H1 (cell line): ENCODE measurements around the gene GALNTL6. TPM values are rescaled to one million over a fixed set of nuclear protein-coding genes. Genes with fewer than 3 reads are reported as not detected.

ENCODE experiments used
- CTCF ChIA-PET: fragments of 300-600 bp; sonication (Branson Sonifier 250); formaldehyde crosslinking; loops from one replicate; lab custom pipeline; 2021; ENCODE audit not compliant: partially characterized antibody; lab: Charles Lee
- POLR2A ChIA-PET: fragments of 300-600 bp; sonication (Branson Sonifier 250); formaldehyde crosslinking; loops from one replicate; lab custom pipeline; 2021; ENCODE audit warnings: inconsistent platforms; ENCODE audit not compliant: partially characterized antibody; lab: Charles Lee
- DNase-seq, 2 experiments: peaks; one replicate each; pipeline versions ENCODE4 v3.0.0 to v3.0.0-alpha.2; 2010 to 2022; ENCODE audit warnings: low spot score in 2 of 2, low read depth in 1 of 2, mixed read lengths in 1 of 2
- FAIRE-seq: peaks from 2 replicates; lab custom pipeline; 2011; peaks lifted over from hg19 to GRCh38; lab: Jason Lieb, UNC
- H2AFZ ChIP-seq: 2 replicates; pipeline ENCODE4 v1.8.1; 2012; ENCODE audit warnings: low read length, inconsistent platforms
- H2AK5ac ChIP-seq: 2 replicates; pipeline ENCODE4 v1.6.1; 2013; ENCODE audit warnings: low read depth, low read length
- H2BK120ac ChIP-seq: replicated peaks from 2 replicates; pipeline ENCODE3; 2013; ENCODE audit warnings: low read depth, low read length, inconsistent platforms
- H2BK12ac ChIP-seq: 2 replicates; pipeline ENCODE4 v1.6.1; 2013; ENCODE audit warnings: low read depth, low read length
- H2BK15ac ChIP-seq: 2 replicates; pipeline ENCODE4 v1.6.1; 2013; ENCODE audit warnings: low read length
- H2BK20ac ChIP-seq: 2 replicates; pipeline ENCODE4 v1.6.1; 2013; ENCODE audit warnings: low read length
- H2BK5ac ChIP-seq: 2 replicates; pipeline ENCODE4 v1.6.1; 2013; ENCODE audit warnings: low read depth, low read length
- H3K14ac ChIP-seq: 2 replicates; pipeline ENCODE4 v1.6.1; 2013; ENCODE audit warnings: inconsistent platforms; ENCODE audit not compliant: insufficient read length
- H3K18ac ChIP-seq: 2 replicates; pipeline ENCODE4 v1.6.1; 2013; ENCODE audit warnings: low read length; ENCODE audit errors: extremely low read depth
- H3K23ac ChIP-seq: 2 replicates; pipeline ENCODE4 v1.6.1; 2013; ENCODE audit warnings: inconsistent platforms; ENCODE audit not compliant: insufficient read length
- H3K23me2 ChIP-seq: 2 replicates; pipeline ENCODE4 v1.6.1; 2013; ENCODE audit warnings: low read depth, low read length
- H3K27ac ChIP-seq: 2 replicates; pipeline ENCODE4 v1.6.1; 2011; ENCODE audit warnings: low read depth, low read length, inconsistent platforms
- H3K27me3 ChIP-seq, 4 experiments: replicated peaks in 1 of 4; 1 replicate in 1 of 4; 2 replicates in 3 of 4; pipeline versions ENCODE4 v1.6.1 to v1.8.1; 2011 to 2013; ENCODE audit warnings: low read length in 3 of 4, mild to moderate bottlenecking in 3 of 4, inconsistent platforms in 2 of 4, mixed read lengths in 2 of 4, moderate library complexity in 1 of 4; ENCODE audit not compliant: control insufficient read depth in 3 of 4, insufficient read depth in 3 of 4; ENCODE audit errors: extremely low read depth in 1 of 4
- H3K36me3 ChIP-seq, 4 experiments: 2 replicates each; pipeline versions ENCODE4 v1.6.1 to v1.8.1; 2011 to 2013; ENCODE audit warnings: mild to moderate bottlenecking in 4 of 4, low read length in 3 of 4, moderate library complexity in 2 of 4, control low read depth in 1 of 4, inconsistent platforms in 1 of 4; ENCODE audit not compliant: insufficient read depth in 4 of 4, control insufficient read depth in 2 of 4
- H3K4ac ChIP-seq: replicated peaks from 2 replicates; pipeline ENCODE3; 2013; ENCODE audit warnings: low read length, low read depth, mixed read lengths, inconsistent platforms; ENCODE audit not compliant: insufficient read length
- H3K4me1 ChIP-seq, 4 experiments: replicated peaks in 1 of 4; 1 replicate in 1 of 4; 2 replicates in 3 of 4; pipeline versions ENCODE4 v1.6.1 to v1.8.1; 2011 to 2013; ENCODE audit warnings: low read length in 3 of 4, inconsistent platforms in 2 of 4, mixed read lengths in 1 of 4; ENCODE audit not compliant: insufficient read depth in 4 of 4, control insufficient read depth in 3 of 4
- H3K4me2 ChIP-seq, 2 experiments: 2 replicates each; pipeline versions ENCODE4 v1.6.1 to v1.8.1; 2011 to 2013; ENCODE audit warnings: low read depth in 2 of 2, low read length in 2 of 2, control low read depth in 1 of 2, inconsistent platforms in 1 of 2, mild to moderate bottlenecking in 1 of 2; ENCODE audit not compliant: insufficient read depth in 1 of 2
- H3K4me3 ChIP-seq, 4 experiments: fragments of 200-600, 300-600 bp in 1 of 4; sonication (generic), shearing (Covaris generic), sonication (Bioruptor Twin) in 1 of 4; 2 replicates each; pipeline versions ENCODE4 v1.5.1 to v1.8.1; 2011 to 2016; ENCODE audit warnings: low read length in 4 of 4, low read depth in 3 of 4, control low read depth in 2 of 4, inconsistent platforms in 2 of 4, mild to moderate bottlenecking in 2 of 4, mixed read lengths in 1 of 4, moderate library complexity in 1 of 4; ENCODE audit not compliant: insufficient read depth in 2 of 4; ENCODE audit errors: extremely low read depth in 1 of 4
- H3K56ac ChIP-seq: replicated peaks from 2 replicates; pipeline ENCODE3; 2013; ENCODE audit warnings: low read depth, mild to moderate bottlenecking, mixed read lengths, low read length, inconsistent platforms; ENCODE audit not compliant: insufficient read length
- H3K79me1 ChIP-seq: 2 replicates; pipeline ENCODE4 v1.6.1; 2013; ENCODE audit warnings: low read depth, low read length, control low read depth
- H3K79me2 ChIP-seq, 2 experiments: 2 replicates each; pipeline versions ENCODE4 v1.6.1 to v1.8.1; 2012 to 2013; ENCODE audit warnings: low read length in 2 of 2, mild to moderate bottlenecking in 2 of 2, inconsistent platforms in 1 of 2; ENCODE audit not compliant: insufficient read depth in 2 of 2, control insufficient read depth in 1 of 2
- H3K9ac ChIP-seq, 4 experiments: replicated peaks in 1 of 4; 1 replicate in 1 of 4; 2 replicates in 3 of 4; pipeline versions ENCODE4 v1.6.1 to v1.8.1; 2011 to 2013; ENCODE audit warnings: low read depth in 3 of 4, low read length in 3 of 4, control low read depth in 2 of 4, mild to moderate bottlenecking in 2 of 4, moderate library complexity in 2 of 4, inconsistent platforms in 1 of 4; ENCODE audit errors: extremely low read depth in 1 of 4
- H3K9me3 ChIP-seq, 2 experiments: 2 replicates each; pipeline versions ENCODE4 v1.6.1 to v1.8.1; 2012 to 2013; ENCODE audit warnings: mild to moderate bottlenecking in 2 of 2, moderate library complexity in 2 of 2, control low read depth in 1 of 2, inconsistent platforms in 1 of 2, low read depth in 1 of 2, low read length in 1 of 2, mixed read lengths in 1 of 2; ENCODE audit not compliant: insufficient read depth in 2 of 2
- H4K20me1 ChIP-seq, 2 experiments: replicated peaks in 1 of 2; 2 replicates each; pipeline versions ENCODE3 to v1.8.1; 2011 to 2013; ENCODE audit warnings: inconsistent platforms in 2 of 2, low read length in 2 of 2, mild to moderate bottlenecking in 1 of 2; ENCODE audit not compliant: insufficient read depth in 2 of 2, control insufficient read depth in 1 of 2
- H4K5ac ChIP-seq: 2 replicates; pipeline ENCODE4 v1.6.1; 2013; ENCODE audit warnings: low read length, low read depth, mixed read lengths, inconsistent platforms; ENCODE audit not compliant: insufficient read length
- H4K8ac ChIP-seq: 2 replicates; pipeline ENCODE4 v1.8.0; 2013; ENCODE audit warnings: mild to moderate bottlenecking, moderate library complexity, low read length, inconsistent platforms; ENCODE audit not compliant: insufficient read depth; ENCODE audit errors: extremely low read depth
- H4K91ac ChIP-seq: replicated peaks from 2 replicates; pipeline ENCODE3; 2013; ENCODE audit warnings: low read length, mixed read lengths, inconsistent platforms; ENCODE audit not compliant: insufficient read length
- BACH1 ChIP-seq: IDR thresholded peaks from 2 replicates; pipeline ENCODE4 v1.6.1; 2012; ENCODE audit warnings: low read length, improper control_type of control experiment
- EGR1 ChIP-seq: IDR thresholded peaks from 2 replicates; pipeline ENCODE4 v1.6.1; 2011; ENCODE audit warnings: low read depth, low read length, borderline replicate concordance
- JUN ChIP-seq: IDR thresholded peaks from 2 replicates; pipeline ENCODE4 v1.6.1; 2011; ENCODE audit warnings: low read depth, mild to moderate bottlenecking, improper control_type of control experiment, low read length
- PHF8 ChIP-seq: fragments of 200-600 bp; sonication (generic); conservative IDR thresholded peaks from 2 replicates; pipeline ENCODE4 v1.7.1; 2012; ENCODE audit warnings: low read depth, mild to moderate bottlenecking, inconsistent platforms, low read length, moderate library complexity
- WGBS, 2 experiments: shearing (Covaris generic) in 1 of 2; methylation state at CpG; one replicate each; pipeline versions ENCODE4 v1.1.6 to v1.1.7; 2013 to 2015; ENCODE audit warnings: low lambda C conversion rate in 2 of 2, mixed read lengths in 2 of 2, inconsistent platforms in 1 of 2, low coverage in 1 of 2, missing lambda C conversion rate in 1 of 2; ENCODE audit not compliant: insufficient replicate concordance in 2 of 2, insufficient coverage in 1 of 2, insufficient read length in 1 of 2; ENCODE audit errors: extremely low coverage in 1 of 2, missing lambda C conversion rate in 1 of 2; 5-methylcytosine and 5-hydroxymethylcytosine counted together
- polyA plus RNA-seq, 7 experiments: library from polyadenylated mRNA; depleted of rRNA in 3 of 7; stranded (reverse) in 5 of 7; unstranded in 2 of 7; fragments of >200 nt in 5 of 7; fragments of 200-250 nt in 2 of 7; gene quantifications; 1 replicate in 5 of 7; 2 replicates in 1 of 7; 4 replicates in 1 of 7; pipeline versions ENCODE4 v1.2.1 to v1.2.3, GENCODE V29; 2011 to 2013; ENCODE audit warnings: missing spikeins in 2 of 7, mixed read lengths in 2 of 7
- total RNA-seq: library from RNA; stranded (reverse); fragmentation: NEBNext Ultra II Directional; extraction: Animal tissue kit (Norgen Biotek cat#: 25700); gene quantifications from 2 replicates; pipeline ENCODE4 v1.2.1, GENCODE V29; 2021
- TF ChIP-seq, protein P1 (sequence below): IDR thresholded peaks from 2 replicates; pipeline ENCODE4 v1.6.1; 2012; ENCODE audit warnings: low read length, inconsistent platforms
- TF ChIP-seq, protein P2 (sequence below): IDR thresholded peaks from 2 replicates; pipeline ENCODE4 v1.6.1; 2012; ENCODE audit warnings: inconsistent platforms

GALNTL6 gene
- total and polyA plus RNA-seq, 2 of the 8 experiments (the other 6 are each of a cell fraction or from before 2014, with no cell fraction given): 0.03 to 0.32 TPM

DNA sequence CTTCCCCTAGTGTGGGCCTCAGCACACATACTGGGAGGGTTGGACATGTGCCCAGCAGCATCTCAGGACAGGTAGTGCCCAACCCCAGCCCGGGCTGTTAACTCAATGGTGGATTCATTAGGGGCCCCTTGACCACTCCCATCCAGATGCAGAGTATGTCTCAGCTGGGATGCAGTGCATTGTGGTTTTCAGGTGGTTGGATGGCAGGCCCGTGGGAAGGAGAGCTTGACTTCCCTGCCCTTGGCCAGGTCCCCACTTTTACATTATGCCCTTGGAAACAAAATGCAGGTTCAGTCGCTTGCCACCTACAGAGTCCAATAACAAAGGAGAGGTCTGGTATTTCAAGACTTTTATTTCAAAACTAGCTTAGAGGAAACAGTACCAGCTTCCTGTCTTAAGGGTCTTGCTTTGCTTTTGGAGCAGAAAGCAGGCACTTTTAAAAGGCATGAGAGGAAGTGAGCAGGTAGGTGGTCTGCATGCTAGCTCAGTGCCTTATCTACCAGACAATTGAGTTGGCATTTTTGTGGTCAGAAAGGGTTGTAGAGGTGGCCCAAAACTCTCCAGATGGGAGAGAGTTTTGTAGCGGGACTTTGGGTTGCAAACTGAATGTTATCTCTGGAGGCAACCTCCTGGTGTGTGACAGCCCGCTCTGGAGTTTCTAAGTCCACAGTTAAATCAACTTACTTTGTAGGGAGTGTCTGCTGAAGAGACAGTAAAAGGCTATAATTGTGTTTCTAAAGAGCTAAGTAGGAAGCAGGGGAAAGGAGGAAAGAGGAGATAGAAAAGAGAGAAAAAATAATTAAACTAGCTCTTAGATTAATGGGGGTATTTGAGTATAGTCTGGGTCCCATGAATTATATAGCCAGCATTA lies 171.0 kb downstream of the GALNTL6 start:
- peak overlapping the region; percentile 57; the same call in 1 of the 2 replicates for H2BK5ac ChIP-seq
- FAIRE-seq (no peak), DNase-seq (no peak)
- no peaks in the 10 kb centered on the region for H3K9me3 ChIP-seq
- H4K20me1 ChIP-seq: no peaks in the 10 kb centered on the region
- no peaks in the 10 kb centered on the region for H3K79me2 ChIP-seq
- no peak overlapping the region for H3K56ac ChIP-seq
- H3K27me3 ChIP-seq: no peaks in the 10 kb centered on the region
- H3K4me2 ChIP-seq: no peak overlapping the region
- TF ChIP-seq, protein P1, sequence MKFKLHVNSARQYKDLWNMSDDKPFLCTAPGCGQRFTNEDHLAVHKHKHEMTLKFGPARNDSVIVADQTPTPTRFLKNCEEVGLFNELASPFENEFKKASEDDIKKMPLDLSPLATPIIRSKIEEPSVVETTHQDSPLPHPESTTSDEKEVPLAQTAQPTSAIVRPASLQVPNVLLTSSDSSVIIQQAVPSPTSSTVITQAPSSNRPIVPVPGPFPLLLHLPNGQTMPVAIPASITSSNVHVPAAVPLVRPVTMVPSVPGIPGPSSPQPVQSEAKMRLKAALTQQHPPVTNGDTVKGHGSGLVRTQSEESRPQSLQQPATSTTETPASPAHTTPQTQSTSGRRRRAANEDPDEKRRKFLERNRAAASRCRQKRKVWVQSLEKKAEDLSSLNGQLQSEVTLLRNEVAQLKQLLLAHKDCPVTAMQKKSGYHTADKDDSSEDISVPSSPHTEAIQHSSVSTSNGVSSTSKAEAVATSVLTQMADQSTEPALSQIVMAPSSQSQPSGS: no peak
- TF ChIP-seq PHF8: no peak
- TF ChIP-seq, protein P2, sequence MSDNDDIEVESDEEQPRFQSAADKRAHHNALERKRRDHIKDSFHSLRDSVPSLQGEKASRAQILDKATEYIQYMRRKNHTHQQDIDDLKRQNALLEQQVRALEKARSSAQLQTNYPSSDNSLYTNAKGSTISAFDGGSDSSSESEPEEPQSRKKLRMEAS: no peak
- no peak for TF ChIP-seq BACH1
- TF ChIP-seq JUN: no peak
- TF ChIP-seq EGR1: no peak
- H3K79me1 ChIP-seq: no peaks in the 10 kb centered on the region
- H3K23me2 ChIP-seq: no peaks in the 10 kb centered on the region
- 80% methylated on average over 5 of the region's 5 CpGs; no CpG with 5 or more reads in 1 of the 2 experiments for WGBS, 2 experiments
- H2BK12ac ChIP-seq: no peak overlapping the region
- no peak overlapping the region for H3K27ac ChIP-seq
- no peaks in the 10 kb centered on the region for H3K36me3 ChIP-seq
- H3K14ac ChIP-seq: no peak overlapping the region
- 0 out of 7 replicates have a peak, but pooled peaks cover 0 to 3% (median 0%) of the 10 kb centered on the region in 4 experiments for H3K4me1 ChIP-seq
- H4K5ac ChIP-seq: no peak overlapping the region
- no peak overlapping the region for H2BK15ac ChIP-seq
- no peak overlapping the region for H3K18ac ChIP-seq
- H3K9ac ChIP-seq: no peak overlapping the region
- no peak overlapping the region for H2AK5ac ChIP-seq
- H3K4me3 ChIP-seq: no peak overlapping the region
- H3K4ac ChIP-seq: no peak overlapping the region
- H2BK20ac ChIP-seq: no peak overlapping the region
- no peak overlapping the region for H2BK120ac ChIP-seq
- CTCF ChIA-PET: interaction anchor here (0.7 to 1.4 kb wide), 2 partner anchors 9 to 136 kb away, joined by 3 to 4 read pairs; no protein-coding TSS in a partner anchor
- H4K8ac ChIP-seq: no peak overlapping the region; the same call in 1 of the 2 replicates
- 0 out of 2 replicates have a peak overlapping the region, but pooled peaks have one; percentile 63 for H2AFZ ChIP-seq
- H3K23ac ChIP-seq: no peak overlapping the region
- no peak overlapping the region for H4K91ac ChIP-seq
- POLR2A ChIA-PET: no interaction called here
